ENCODE data around the gene STARD3NL. TPM values are rescaled to one million over a fixed set of nuclear protein-coding genes. Genes with fewer than 3 reads are reported as not detected.

STARD3NL gene
- total RNA-seq, 1 experiment from 2014 or later = 30.6 TPM

DNA sequence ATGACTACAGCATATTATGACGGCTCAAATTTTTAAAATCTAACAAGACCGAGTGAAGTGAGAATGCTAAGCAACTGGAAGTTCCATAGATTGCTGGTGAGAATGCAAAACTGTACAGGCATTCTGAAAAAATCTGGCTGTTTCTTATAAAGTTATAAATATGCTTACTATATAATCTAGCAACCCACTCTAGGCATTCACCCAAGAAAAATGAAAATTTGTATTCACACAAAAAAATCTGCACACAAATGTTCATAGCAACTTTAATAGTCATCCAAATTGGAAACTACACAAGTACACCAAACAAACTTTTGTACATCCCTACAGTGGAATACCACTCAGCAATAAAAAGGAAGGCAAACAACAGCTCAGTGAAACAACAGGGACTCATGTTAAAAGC, 39.9 kb upstream of the STARD3NL start:
- H3K9me3 Mint-ChIP-seq = no peaks in the 10 kb centered on the region
- peaks cover 5% of the 10 kb centered on the region; the same call in 1 of the 2 replicates for H3K4me1 Mint-ChIP-seq
- DNase-seq (ENCODE audit: low spot score) = no peak
- no peaks in the 10 kb centered on the region for H3K36me3 Mint-ChIP-seq
- ChIA-PET POLR2A (no interaction called here), CTCF (no interaction called here)
- H3K4me3 Mint-ChIP-seq = no peak overlapping the region
- no peak for TF ChIP-seq PRRX2 (CRISPR knock-in tag; IDR thresholded peaks at IDR 0.05)
- ATAC-seq = no peak
- H3K27me3 Mint-ChIP-seq (ENCODE audit: low read depth) = no peaks in the 10 kb centered on the region
- H3K27ac Mint-ChIP-seq = no peak overlapping the region

DNA sequence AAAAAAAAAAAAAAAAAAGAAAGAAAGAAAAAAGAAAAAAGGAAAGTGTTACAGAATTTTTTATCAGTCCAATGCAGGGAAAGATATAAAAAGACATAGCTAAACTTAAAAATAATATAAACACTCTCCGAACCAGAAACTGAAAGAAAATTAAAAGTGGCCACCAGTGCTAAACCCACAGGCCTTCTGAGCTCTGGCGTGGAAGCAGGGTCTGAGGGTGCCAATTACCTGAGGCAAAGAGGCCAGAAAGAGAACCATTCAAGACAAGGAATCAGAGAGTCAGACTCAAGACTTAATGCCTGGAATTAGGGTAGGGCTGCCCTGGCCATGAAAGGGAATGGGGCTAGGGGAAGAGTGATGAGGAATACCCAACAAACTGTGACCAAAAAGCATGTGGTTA, 36.9 kb upstream of the STARD3NL start:
- ChIA-PET CTCF (interaction anchor here (1.0 kb wide), 1 partner anchor 204 kb away, joined by 4 read pairs; no protein-coding TSS in a partner anchor), POLR2A (interaction anchor here (0.6 kb wide), 1 partner anchor 27 kb away, joined by 3 read pairs; no protein-coding TSS in a partner anchor)
- no peak for TF ChIP-seq EMX1 (CRISPR knock-in tag; IDR thresholded peaks at IDR 0.05)
- TF ChIP-seq JUN (CRISPR knock-in tag; IDR thresholded peaks at IDR 0.05) = no peak
- no peak for TF ChIP-seq NFATC4 (CRISPR knock-in tag; IDR thresholded peaks at IDR 0.05)
- no peak for TF ChIP-seq GRHL2 (CRISPR knock-in tag; IDR thresholded peaks at IDR 0.05; ENCODE audit: insufficient replicate concordance, severe bottlenecking)
- TF ChIP-seq, protein P1, sequence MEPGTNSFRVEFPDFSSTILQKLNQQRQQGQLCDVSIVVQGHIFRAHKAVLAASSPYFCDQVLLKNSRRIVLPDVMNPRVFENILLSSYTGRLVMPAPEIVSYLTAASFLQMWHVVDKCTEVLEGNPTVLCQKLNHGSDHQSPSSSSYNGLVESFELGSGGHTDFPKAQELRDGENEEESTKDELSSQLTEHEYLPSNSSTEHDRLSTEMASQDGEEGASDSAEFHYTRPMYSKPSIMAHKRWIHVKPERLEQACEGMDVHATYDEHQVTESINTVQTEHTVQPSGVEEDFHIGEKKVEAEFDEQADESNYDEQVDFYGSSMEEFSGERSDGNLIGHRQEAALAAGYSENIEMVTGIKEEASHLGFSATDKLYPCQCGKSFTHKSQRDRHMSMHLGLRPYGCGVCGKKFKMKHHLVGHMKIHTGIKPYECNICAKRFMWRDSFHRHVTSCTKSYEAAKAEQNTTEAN (CRISPR knock-in tag; IDR thresholded peaks at IDR 0.05) = no peak
- no peak for TF ChIP-seq ZNF416 (CRISPR knock-in tag; IDR thresholded peaks at IDR 0.05)
- TF ChIP-seq, protein P2, sequence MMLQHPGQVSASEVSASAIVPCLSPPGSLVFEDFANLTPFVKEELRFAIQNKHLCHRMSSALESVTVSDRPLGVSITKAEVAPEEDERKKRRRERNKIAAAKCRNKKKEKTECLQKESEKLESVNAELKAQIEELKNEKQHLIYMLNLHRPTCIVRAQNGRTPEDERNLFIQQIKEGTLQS (CRISPR knock-in tag; conservative IDR thresholded peaks at IDR 0.05) = no peak
- no peak for TF ChIP-seq GTF2I (CRISPR knock-in tag; conservative IDR thresholded peaks at IDR 0.05)
- TF ChIP-seq, protein P3, sequence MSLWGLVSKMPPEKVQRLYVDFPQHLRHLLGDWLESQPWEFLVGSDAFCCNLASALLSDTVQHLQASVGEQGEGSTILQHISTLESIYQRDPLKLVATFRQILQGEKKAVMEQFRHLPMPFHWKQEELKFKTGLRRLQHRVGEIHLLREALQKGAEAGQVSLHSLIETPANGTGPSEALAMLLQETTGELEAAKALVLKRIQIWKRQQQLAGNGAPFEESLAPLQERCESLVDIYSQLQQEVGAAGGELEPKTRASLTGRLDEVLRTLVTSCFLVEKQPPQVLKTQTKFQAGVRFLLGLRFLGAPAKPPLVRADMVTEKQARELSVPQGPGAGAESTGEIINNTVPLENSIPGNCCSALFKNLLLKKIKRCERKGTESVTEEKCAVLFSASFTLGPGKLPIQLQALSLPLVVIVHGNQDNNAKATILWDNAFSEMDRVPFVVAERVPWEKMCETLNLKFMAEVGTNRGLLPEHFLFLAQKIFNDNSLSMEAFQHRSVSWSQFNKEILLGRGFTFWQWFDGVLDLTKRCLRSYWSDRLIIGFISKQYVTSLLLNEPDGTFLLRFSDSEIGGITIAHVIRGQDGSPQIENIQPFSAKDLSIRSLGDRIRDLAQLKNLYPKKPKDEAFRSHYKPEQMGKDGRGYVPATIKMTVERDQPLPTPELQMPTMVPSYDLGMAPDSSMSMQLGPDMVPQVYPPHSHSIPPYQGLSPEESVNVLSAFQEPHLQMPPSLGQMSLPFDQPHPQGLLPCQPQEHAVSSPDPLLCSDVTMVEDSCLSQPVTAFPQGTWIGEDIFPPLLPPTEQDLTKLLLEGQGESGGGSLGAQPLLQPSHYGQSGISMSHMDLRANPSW (CRISPR knock-in tag; conservative IDR thresholded peaks at IDR 0.05; ENCODE audit: low read depth) = no peak
- TF ChIP-seq MLX (CRISPR knock-in tag; IDR thresholded peaks at IDR 0.05) = no peak
- no peak for TF ChIP-seq HMGA2 (CRISPR knock-in tag; IDR thresholded peaks at IDR 0.05)
- Mint-ChIP-seq H3K4me1 (peaks cover 5% of the 10 kb centered on the region; the same call in 1 of the 2 replicates), H3K27ac (no peak overlapping the region), H3K9me3 (no peaks in the 10 kb centered on the region), H3K36me3 (no peaks in the 10 kb centered on the region), H3K27me3 (ENCODE audit: low read depth) (no peaks in the 10 kb centered on the region), H3K4me3 (no peak overlapping the region)
- DNase-seq (ENCODE audit: low spot score) (no peak), ATAC-seq (no peak)

DNA sequence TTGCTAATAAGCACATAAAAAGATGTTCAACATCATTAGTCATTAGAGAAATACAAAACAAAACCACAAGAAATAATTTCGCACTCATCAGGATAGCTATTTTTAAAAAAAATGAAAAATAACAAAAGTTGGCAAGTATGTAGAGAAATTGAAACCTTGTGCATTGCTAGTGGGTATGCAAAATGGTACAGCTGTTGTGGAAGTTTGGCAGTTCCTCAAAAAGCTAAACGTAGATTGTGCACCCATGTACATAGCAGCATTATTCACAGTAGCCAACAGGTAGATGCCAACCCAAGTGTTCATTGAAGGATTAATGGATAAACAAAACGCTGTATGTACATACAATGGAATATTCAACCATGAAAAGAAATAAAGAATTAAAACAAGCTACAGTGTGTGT, 35.3 kb upstream of the STARD3NL start:
- ChIA-PET POLR2A (no interaction called here), CTCF (interaction anchor here (0.6 kb wide), 1 partner anchor 304 kb away, joined by 3 read pairs; no protein-coding TSS in a partner anchor)
- no peak for TF ChIP-seq NFE2L1 (CRISPR knock-in tag; IDR thresholded peaks at IDR 0.05)
- TF ChIP-seq ZNF138 (CRISPR knock-in tag; conservative IDR thresholded peaks at IDR 0.05) = no peak
- TF ChIP-seq ZNF281 (CRISPR knock-in tag; IDR thresholded peaks at IDR 0.05) = no peak
- no peak for TF ChIP-seq FOXJ3 (CRISPR knock-in tag; IDR thresholded peaks at IDR 0.05; ENCODE audit: borderline replicate concordance)
- TF ChIP-seq CREM (CRISPR knock-in tag; IDR thresholded peaks at IDR 0.05) = no peak
- TF ChIP-seq, protein P4, sequence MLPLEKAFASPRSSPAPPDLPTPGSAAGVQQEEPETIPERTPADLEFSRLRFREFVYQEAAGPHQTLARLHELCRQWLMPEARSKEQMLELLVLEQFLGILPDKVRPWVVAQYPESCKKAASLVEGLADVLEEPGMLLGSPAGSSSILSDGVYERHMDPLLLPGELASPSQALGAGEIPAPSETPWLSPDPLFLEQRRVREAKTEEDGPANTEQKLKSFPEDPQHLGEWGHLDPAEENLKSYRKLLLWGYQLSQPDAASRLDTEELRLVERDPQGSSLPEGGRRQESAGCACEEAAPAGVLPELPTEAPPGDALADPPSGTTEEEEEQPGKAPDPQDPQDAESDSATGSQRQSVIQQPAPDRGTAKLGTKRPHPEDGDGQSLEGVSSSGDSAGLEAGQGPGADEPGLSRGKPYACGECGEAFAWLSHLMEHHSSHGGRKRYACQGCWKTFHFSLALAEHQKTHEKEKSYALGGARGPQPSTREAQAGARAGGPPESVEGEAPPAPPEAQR (CRISPR knock-in tag; IDR thresholded peaks at IDR 0.05) = no peak
- no peak for TF ChIP-seq ZNF219 (CRISPR knock-in tag; IDR thresholded peaks at IDR 0.05; ENCODE audit: borderline replicate concordance)
- TF ChIP-seq USF1 (CRISPR knock-in tag; IDR thresholded peaks at IDR 0.05) = no peak
- H3K27me3 Mint-ChIP-seq (ENCODE audit: low read depth) = no peaks in the 10 kb centered on the region
- no peak overlapping the region for H3K27ac Mint-ChIP-seq
- H3K4me1 Mint-ChIP-seq = peaks cover 5% of the 10 kb centered on the region; the same call in 1 of the 2 replicates
- DNase-seq (ENCODE audit: low spot score) = no peak
- ATAC-seq = no peak
- H3K9me3 Mint-ChIP-seq = no peaks in the 10 kb centered on the region
- no peak overlapping the region for H3K4me3 Mint-ChIP-seq
- H3K36me3 Mint-ChIP-seq = no peaks in the 10 kb centered on the region
